ENCODE results near the gene SEMA3C.

DNA sequence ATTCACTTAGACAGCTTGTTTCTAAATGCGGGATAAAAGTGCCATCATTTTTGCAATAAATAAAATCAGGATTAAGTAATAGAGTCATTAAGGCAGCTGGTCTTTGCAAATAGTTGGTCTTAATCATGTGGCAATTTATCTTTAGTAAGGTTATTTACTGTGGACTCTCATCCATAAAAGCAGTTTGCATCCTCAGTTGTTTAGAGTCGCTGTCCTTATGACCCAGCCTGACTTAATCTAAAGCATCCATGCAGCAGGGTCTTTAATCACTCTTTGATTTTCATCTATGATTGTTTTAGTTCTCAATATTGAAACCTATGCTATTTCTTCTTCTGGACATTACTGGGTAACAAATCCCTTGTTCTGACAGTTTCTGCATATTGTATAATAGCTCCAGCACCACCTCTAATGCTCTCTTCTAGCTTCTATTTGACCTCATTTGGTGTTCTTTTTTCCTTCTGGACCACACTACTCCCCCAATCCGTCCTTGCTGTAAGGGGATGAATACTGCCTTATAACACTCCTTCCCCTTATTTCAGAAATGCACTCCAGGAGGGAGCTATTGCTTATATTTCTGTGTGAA is 185.4 kb downstream of the SEMA3C start:
- TF ChIP-seq, protein P1, sequence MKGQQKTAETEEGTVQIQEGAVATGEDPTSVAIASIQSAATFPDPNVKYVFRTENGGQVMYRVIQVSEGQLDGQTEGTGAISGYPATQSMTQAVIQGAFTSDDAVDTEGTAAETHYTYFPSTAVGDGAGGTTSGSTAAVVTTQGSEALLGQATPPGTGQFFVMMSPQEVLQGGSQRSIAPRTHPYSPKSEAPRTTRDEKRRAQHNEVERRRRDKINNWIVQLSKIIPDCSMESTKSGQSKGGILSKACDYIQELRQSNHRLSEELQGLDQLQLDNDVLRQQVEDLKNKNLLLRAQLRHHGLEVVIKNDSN (IDR thresholded peaks at IDR 0.05) = no peak
- no peak for TF ChIP-seq TAF1 (IDR thresholded peaks at IDR 0.05; ENCODE audit: low read depth)
- TF ChIP-seq, protein P2, sequence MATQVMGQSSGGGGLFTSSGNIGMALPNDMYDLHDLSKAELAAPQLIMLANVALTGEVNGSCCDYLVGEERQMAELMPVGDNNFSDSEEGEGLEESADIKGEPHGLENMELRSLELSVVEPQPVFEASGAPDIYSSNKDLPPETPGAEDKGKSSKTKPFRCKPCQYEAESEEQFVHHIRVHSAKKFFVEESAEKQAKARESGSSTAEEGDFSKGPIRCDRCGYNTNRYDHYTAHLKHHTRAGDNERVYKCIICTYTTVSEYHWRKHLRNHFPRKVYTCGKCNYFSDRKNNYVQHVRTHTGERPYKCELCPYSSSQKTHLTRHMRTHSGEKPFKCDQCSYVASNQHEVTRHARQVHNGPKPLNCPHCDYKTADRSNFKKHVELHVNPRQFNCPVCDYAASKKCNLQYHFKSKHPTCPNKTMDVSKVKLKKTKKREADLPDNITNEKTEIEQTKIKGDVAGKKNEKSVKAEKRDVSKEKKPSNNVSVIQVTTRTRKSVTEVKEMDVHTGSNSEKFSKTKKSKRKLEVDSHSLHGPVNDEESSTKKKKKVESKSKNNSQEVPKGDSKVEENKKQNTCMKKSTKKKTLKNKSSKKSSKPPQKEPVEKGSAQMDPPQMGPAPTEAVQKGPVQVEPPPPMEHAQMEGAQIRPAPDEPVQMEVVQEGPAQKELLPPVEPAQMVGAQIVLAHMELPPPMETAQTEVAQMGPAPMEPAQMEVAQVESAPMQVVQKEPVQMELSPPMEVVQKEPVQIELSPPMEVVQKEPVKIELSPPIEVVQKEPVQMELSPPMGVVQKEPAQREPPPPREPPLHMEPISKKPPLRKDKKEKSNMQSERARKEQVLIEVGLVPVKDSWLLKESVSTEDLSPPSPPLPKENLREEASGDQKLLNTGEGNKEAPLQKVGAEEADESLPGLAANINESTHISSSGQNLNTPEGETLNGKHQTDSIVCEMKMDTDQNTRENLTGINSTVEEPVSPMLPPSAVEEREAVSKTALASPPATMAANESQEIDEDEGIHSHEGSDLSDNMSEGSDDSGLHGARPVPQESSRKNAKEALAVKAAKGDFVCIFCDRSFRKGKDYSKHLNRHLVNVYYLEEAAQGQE (IDR thresholded peaks at IDR 0.05; ENCODE audit: low read depth) = no peak
- TF ChIP-seq EGR1 (IDR thresholded peaks at IDR 0.05) = no peak
- no peak for TF ChIP-seq CREB1 (IDR thresholded peaks at IDR 0.05; ENCODE audit: low read depth)
- TF ChIP-seq NFIC (IDR thresholded peaks at IDR 0.05) = no peak
- no peak for TF ChIP-seq RAD21 (IDR thresholded peaks at IDR 0.05; ENCODE audit: low read depth)

Data from Ishikawa (cell line).